Measurements from ENCODE around the gene UGCG. TPM values are rescaled to one million over a fixed set of nuclear protein-coding genes. Genes with fewer than 3 reads are reported as not detected.

UGCG gene
- total and polyA plus RNA-seq, 9 of the 15 experiments (the other 6 are each of a cell fraction or from before 2014, with no cell fraction given), result 20.0 to 40.3 (median 29.2) TPM

DNA sequence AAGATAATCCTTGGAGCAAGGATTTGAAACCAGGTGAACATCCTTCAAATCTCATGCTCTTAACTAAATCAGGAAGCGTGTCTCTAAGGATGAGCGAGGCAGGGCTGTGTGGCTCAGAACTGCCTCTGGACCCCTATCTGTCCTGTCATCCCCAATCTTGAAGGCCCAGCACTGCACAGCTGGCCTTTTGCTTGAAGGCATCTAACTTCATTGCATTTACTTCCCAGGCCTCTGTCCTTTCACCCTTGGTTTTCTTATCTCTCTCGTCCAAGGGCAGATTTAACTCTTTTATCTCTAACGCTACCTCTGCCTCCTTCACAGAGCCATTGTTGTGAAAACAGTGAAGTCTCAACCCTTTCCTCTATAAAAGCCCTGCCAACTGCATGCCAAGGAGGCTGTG, 83.8 kb downstream of the UGCG start (continued):
- TF ChIP-seq NFIX (CRISPR knock-in tag; IDR thresholded peaks at IDR 0.05; ENCODE audit: low read depth) (no peak), CBX5 (IDR thresholded peaks at IDR 0.05; ENCODE audit: borderline replicate concordance, low read depth) (no peak), ZNF583 (CRISPR knock-in tag; IDR thresholded peaks at IDR 0.05) (no peak), CREB3 (tag; conservative IDR thresholded peaks at IDR 0.05; ENCODE audit: low read depth) (no peak), CBFA2T2 (conservative IDR thresholded peaks at IDR 0.05) (peak; percentile 92), MAZ (CRISPR knock-in tag; conservative IDR thresholded peaks at IDR 0.05 in 1 of 2, IDR thresholded peaks at IDR 0.05 in 1 of 2) (no peak), NUFIP1 (IDR thresholded peaks at IDR 0.05; ENCODE audit: partially characterized antibody) (no peak), NRF1 (conservative IDR thresholded peaks at IDR 0.05 in 1 of 2, IDR thresholded peaks at IDR 0.05 in 1 of 2) (0 out of 4 replicates have a peak, but pooled peaks of 1 of the 2 experiments have one; percentile 6), ZNF12 (CRISPR knock-in tag; IDR thresholded peaks at IDR 0.05) (no peak), CHD7 (IDR thresholded peaks at IDR 0.05; ENCODE audit: low read depth, low read length) (no peak), ZNF263 (CRISPR knock-in tag; IDR thresholded peaks at IDR 0.05; ENCODE audit: borderline replicate concordance) (no peak)
- TF ChIP-seq, protein P1, sequence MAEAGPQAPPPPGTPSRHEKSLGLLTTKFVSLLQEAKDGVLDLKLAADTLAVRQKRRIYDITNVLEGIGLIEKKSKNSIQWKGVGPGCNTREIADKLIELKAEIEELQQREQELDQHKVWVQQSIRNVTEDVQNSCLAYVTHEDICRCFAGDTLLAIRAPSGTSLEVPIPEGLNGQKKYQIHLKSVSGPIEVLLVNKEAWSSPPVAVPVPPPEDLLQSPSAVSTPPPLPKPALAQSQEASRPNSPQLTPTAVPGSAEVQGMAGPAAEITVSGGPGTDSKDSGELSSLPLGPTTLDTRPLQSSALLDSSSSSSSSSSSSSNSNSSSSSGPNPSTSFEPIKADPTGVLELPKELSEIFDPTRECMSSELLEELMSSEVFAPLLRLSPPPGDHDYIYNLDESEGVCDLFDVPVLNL (CRISPR knock-in tag; IDR thresholded peaks at IDR 0.05; ENCODE audit: low read depth), result no peak
- TF ChIP-seq, protein P2, sequence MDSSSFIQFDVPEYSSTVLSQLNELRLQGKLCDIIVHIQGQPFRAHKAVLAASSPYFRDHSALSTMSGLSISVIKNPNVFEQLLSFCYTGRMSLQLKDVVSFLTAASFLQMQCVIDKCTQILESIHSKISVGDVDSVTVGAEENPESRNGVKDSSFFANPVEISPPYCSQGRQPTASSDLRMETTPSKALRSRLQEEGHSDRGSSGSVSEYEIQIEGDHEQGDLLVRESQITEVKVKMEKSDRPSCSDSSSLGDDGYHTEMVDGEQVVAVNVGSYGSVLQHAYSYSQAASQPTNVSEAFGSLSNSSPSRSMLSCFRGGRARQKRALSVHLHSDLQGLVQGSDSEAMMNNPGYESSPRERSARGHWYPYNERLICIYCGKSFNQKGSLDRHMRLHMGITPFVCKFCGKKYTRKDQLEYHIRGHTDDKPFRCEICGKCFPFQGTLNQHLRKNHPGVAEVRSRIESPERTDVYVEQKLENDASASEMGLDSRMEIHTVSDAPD (CRISPR knock-in tag; IDR thresholded peaks at IDR 0.05), result no peak
